NOMO-1 treated with dmso at 0.1 percent for 144 hours (cell line): Measurements from ENCODE around the gene CCDC134.

ENCODE experiments used
- DNase-seq: peaks from one replicate; lab custom pipeline; 2025; ENCODE audit not compliant: unreplicated experiment; lab: John Stamatoyannopoulos, UW

CCDC134 gene

DNA sequence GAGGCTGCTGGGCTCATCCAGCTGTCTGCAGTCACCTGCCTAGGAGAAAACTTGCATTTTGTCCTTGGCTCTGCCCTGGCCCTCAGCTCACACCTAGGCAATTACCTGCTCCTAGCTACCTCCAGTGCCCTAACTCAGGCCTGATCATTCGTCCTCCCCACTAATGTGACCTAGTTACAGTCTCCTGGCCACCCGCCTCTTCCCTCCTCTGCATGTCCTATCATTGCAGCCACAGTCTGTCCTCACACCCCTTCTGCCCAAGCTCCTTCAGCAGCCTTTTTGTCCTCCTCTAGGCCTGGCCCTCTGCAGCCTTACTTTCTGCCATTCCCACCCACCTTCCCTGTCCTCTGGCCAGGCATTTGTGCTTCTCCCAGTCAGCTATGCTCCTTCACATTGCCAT is 17.7 kb upstream of the CCDC134 start:
- no peak for DNase-seq

DNA sequence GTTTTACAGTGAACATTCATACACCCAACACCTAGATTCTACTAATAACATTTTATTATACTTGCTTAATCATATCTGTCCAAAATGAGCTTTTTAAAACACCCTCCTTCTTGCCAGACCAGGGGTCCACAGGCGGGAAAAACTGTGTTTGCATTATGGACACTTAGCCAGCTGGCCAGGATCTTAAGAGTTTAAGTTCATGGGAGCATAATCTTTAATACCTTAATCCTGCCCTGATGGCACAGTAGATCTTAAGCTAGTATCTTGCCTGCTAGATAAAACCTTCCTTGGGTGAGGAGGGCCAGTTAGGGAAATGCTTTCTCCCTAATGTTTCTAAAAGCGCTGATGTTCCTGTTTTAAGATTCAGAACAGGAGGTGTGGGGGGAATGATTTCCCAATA is 13.1 kb upstream of the CCDC134 start:
- DNase-seq = no peak

DNA sequence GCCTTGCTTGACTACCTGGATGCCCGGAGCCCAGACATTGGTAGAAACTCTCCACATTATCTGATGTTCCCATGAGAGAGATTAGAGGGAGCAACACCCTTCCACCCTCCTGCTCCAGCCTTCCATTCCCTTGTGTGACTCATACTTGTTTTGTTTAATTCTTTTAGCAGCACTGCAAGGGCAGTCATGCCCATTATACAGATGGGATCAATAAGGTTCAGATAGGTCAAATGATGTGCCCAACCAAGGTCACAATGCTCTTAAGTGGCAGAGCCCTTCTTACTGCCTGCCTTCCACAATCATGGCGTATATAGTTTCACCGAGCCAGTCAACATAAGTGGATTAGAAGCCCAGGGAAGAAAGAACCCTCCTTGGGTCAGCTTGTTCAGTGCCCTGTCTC is 6.6 kb upstream of the CCDC134 start:
- DNase-seq = no peak

DNA sequence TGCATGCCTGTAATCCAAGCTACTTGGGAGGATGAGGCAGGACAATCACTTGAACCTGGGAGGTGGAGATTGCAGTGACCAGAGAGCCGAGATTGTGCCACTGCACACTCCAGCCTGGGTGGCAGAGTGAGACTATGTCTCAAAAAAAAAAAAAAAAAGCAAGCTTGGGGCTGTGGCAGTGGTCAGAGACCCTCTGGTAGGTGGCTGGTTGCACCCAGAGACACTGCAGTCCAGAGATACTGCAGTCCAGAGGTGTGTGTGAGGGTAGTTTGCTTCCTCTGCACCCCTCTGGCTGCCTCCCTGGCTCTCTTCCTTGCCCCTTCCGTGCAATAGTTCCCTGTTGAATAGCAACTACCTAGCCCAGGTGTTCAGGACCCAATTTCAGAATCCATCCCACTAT is 1.7 kb upstream of the CCDC134 start:
- no peak for DNase-seq

DNA sequence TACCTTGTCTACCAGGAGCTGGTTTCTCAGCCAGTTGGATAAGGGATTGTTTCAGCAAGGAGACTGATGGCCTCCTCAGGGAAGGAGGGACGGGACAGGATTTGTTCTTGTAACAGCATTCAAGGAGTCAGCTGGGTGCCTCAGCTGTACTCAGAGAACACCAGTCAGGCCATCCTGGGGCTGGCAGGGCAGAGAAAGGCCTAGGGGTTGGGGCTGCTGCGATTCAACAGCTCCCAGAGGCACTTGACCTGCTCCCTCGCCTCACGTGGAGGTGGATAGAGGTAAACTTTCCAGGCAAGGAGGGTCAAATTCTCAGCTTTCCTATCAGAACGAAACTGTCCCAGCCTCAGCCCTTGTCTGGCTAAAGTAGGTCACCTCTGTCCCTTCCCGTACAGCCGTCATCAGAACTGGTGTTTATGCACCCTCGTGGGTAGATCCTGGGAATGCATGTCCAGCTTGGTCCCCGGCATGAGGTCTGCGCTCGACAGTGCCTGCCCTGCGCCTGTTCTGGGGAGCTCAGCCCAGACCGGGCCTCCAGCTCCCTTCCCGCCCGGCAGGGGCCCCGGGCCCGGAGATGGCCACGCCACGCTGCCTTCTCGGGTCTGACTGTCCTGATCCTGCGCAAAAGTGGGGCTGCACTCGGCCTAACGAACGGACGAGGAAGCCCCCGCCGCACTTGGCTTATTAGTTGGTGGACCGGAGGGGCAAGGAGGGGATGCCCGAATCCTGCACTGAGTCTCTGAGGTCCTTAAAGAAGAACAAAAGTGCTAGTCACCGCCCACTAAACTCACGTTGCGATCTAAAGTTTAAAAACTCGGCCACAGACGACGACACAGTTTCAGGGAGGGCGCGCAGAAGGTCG is 762 bp upstream of the CCDC134 start:
- no peak for DNase-seq

DNA sequence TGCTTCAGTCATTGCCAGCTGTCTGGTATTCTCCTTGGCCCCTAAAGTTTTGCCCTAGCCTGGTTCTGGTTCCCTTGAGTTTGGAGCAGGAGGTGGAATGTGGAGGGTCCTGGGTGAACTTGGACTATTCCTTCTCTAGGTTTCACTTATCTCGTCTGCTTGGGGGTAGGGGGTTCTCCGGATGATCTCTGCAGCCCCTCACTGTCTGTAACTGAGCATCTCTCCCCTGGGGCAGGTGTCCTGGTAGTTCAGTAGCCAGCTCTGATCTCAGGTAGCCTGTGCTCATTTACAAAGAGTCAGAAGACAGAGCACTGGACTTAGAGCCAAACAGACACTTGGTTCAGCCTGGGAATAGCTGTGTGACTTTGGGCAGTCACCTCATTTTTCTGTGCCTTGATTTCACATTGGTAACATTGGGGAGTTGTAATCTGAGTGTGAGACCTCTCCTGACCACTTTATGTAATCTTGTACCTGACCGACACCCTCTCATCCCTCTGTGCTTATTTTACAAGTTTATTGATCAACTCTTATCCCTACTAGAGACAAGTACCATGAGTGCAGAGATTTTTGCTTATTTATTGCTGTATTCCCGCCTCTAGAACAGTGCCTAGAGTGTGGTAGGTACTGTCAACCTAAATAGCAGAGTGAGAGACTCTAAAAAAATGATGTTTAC is 804 bp downstream of the CCDC134 start:
- no peak for DNase-seq

DNA sequence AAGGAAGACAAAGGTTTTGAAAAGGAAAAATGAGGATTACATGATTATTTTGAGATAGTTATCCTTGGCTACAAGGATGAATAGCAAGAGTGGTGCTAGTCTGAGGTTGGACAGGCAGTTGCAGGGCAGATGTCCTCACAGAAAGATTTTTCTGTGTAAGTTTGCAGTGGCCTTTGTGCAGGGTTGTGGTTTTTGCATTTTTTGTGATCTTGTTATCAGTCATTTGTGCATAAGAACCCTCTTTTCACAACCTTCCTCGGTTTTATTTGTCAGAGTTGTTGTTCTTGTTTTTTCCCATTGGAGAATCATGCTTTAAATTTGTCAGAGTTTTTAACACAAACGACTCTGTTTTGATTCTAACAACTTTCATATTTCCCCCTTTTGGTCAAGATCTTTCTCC is 1.4 kb downstream of the CCDC134 start:
- DNase-seq = no peak

DNA sequence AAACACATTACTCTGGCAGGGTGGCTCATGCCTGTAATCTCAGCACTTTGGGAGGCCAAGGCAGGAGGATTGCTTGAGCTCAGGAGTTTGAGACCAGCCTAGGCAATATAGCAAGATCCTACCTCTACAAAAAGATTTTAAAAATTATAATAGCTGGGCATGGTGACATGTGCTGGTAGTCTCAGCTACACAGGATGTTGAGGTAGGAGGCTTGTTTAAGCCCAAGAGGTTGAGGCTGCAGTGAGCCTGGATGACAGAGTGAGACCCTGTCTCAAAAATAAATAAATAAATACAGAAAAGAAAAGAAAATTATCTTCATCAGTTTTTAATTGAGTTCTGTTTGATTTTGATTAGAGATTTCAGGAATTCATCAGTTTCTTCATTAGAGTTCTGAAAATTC is 5.2 kb downstream of the CCDC134 start:
- DNase-seq = no peak

DNA sequence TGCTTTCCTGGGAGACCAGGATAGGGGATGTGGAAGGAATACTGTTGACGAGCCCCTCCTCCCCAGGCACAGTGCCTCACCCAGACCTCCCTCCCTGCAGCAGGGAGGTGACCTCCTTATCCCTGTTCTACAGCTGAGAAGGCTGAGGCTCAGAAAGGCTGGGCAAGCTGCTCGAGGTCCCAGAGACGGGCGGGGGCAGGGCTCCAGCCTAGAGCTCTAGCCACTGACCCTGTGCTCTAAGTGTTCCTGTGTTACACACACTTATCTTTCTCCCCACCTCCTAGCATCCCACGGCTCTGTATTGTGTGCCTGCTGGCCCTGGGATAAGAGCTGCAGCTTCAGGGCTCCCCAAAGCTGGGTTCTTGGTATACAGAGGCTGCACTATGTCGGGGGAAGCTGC is 7.9 kb downstream of the CCDC134 start:
- no peak for DNase-seq

DNA sequence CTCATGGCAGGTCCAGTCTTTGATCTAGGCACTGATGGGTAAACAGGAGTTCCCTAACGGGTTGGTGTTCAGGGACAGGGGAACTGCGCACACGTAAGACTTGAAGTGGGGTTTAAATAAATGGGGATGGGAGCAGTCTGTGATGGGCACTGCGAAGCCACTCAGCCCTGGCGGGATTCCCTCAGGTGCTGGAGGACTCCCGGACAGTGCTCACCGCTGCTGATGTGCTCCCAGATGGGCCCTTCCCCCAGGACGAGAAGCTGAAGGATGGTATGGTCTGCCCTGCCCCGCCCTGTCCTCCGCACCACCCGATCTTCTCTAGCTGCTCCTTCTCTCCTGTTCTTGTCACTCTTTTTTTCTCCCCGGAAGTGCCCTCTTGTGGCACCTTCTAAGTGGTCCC is 9.5 kb downstream of the CCDC134 start:
- DNase-seq = no peak

DNA sequence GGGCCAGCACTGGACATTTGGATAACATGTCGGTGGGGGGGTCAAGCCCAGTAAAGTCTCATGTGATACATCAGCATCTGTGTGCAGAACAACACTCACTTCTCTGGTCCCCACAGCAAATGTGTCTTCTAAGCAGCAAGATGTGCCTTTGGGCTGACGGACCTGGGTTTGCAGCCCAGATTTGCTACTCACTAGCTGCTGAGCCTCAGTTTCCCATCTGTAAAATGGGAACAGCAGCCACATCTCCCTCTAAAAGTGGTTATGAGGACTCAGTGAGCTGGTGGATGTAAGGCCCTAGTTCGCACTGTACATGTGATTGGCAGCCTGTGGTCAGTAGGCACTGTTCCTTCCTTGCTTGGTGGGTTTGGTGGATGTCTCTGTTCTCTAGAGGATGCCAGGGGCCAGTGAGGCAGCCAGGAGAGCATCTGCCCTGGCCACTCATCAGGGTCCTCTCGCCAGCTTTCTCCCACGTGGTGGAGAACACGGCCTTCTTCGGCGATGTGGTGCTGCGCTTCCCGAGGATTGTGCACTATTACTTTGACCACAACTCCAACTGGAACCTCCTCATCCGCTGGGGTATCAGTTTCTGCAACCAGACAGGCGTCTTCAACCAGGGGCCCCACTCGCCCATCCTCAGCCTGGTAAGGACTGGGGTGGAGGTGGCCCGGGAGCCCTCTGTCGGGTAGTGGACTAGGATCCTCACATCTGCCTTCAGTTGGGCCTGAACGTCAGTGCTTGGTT is 12.5 kb downstream of the CCDC134 start:
- DNase-seq = no peak

DNA sequence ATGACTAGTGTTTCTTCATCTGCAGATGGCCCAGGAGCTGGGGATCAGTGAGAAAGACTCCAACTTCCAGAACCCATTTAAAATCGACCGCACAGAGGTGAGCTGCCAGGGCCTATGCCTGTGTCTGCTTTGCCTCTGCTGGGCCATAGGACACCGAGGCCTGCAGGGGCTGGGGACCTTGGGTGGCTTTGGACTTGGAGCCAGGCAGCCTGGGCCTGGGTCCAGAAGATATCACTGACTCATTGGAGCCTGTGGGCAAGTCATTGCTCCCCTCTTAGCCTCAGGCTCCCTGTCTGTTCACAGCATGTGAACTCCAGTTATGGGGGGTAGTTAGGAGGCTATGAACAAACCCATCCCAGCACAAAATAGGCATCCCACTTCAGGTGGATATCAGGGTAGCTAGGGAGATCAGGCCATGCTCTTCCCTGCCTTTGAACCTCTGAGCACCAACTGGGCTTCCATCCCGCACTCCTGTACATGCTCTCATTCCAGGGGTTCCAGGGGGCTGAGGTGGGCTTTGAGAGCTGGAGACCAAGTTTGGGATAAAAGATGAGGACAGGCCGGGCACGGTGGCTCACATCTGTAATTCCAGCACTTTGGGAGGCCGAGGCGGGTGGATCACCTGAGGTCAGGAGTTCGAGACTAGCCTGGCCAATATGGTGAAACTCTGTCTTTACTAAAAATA is 13.4 kb downstream of the CCDC134 start:
- DNase-seq = no peak

DNA sequence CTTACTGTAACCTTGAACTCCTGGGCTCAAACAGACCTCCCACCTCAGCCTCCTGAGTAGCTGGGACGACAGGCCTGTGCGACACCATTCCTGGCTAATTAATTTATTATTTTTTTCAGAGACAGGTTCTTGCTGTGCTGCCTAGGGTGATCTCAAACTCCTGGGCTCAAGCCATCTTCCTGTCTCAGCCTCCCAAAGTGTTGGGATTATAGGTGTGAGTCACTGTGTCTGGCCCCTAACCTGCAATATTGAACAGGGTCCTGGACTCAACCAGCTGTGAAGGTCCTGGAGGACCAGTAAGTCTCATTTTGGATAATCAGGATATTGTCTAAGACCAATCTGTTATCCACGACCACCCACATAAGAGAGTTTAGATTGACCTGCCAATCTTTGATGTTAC is 15.2 kb downstream of the CCDC134 start:
- DNase-seq = no peak

DNA sequence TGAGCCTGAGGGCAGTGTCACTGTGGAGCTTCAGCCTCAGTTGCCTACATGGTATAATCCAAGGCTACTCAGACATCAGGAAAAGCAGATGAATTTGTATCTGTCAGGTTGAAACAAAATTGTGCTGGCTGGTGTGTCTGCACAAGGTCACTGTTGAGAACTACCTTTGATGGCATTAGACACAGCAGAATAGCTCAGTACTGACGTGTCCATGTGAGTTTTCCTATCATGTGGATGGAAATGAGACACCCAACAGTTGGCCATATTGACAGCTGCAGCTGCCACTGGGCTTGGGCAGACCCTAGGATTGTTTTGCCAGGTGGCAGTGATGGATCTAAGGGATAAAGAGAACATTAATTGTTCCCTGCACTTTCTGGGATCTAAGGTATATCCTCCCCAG is 15.8 kb downstream of the CCDC134 start:
- no peak for DNase-seq

DNA sequence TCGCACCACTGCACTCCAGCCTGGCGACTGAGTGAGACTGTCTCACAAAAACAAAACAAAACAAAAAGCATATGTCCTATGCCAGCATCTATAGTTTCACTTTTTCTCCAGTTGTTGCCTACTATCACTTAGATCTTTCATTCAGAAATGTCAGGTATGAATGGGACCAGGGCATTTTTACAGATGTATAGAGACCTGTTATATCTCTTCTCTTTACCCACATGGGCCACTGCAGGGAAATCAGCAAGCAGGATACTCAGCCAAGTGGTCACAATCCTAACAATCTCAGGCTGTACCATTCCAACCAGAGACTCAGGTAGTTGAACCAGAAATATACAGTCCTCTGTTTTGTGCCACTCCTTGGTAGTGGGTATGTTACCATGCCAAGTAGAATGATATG is 16.4 kb downstream of the CCDC134 start:
- no peak for DNase-seq

DNA sequence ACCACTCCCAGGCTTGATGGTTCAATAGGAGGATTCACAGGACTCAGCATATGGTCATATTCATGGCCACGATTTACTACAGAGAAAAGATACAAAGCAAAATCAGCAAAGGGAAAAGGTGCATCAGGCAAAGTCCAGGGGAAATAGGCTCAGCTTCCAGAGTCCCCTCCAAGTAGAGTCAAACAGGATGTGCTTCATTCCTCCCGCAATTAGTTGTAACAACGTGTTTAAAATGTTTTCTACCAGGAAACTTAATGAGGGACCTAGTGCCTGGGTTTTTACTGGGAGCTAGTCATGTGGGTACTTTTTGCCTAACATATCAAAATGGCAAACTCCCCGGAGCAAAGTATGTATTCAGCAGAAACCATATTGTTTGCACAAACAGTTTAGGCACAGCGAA is 17.5 kb downstream of the CCDC134 start:
- DNase-seq = no peak

DNA sequence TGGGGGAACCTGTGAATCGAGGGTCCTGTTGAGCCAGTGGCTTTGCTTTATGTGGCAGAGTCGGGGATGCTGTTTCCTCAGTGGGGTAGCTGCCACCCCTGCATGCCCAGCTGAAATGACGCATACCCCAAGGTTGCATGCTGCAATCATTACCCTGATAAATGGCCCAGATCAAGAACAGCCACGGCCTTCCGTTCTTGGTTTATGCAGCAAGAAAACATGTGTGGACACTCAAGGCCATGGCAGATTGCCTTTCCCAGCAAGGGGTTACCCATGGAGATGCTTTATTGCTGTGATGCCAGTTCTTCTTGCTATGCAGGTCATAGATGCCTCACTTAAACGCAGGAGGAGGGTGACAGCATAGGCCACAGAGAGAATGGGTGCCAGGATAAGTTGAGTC is 18.1 kb downstream of the CCDC134 start:
- DNase-seq = no peak

DNA sequence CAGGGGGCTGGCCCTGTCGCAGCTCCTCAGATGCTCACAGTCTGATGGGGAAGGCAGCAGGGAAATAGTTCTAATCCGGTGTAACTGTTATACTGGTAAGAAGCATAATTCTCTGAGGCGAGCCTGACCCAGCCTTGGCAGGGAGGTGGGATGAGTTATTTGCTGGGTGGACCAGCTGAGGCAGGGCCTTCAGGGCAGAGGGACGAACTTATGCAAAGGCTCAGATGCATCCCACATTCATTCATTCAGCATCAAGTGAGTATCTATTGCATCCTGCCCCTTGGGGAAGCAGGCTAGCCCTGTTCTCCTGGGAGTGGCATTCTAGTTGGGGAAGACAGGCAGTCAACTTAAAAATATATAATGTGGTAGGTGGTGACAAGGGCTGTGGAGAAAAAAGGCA is 18.8 kb downstream of the CCDC134 start:
- no peak for DNase-seq

DNA sequence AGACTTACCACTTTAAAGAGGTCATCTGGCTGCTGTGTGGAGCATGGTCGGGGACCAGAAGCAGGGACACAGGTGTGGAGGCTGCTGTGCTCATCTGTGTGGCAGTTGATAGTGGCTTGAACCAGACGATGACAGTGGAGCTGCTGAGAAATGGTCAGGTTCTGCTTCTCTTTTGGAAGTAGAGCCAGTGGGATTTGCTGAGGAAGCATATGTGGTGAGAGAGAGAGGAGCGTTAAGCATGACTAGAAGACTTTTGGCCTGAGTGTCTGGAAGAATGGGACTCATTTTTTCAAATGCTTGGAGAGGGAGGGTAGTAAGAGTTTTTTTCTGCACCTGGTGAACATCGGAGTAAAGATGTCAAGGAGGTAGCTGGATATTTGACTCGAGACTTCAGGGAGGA is 20.0 kb downstream of the CCDC134 start:
- no peak for DNase-seq

DNA sequence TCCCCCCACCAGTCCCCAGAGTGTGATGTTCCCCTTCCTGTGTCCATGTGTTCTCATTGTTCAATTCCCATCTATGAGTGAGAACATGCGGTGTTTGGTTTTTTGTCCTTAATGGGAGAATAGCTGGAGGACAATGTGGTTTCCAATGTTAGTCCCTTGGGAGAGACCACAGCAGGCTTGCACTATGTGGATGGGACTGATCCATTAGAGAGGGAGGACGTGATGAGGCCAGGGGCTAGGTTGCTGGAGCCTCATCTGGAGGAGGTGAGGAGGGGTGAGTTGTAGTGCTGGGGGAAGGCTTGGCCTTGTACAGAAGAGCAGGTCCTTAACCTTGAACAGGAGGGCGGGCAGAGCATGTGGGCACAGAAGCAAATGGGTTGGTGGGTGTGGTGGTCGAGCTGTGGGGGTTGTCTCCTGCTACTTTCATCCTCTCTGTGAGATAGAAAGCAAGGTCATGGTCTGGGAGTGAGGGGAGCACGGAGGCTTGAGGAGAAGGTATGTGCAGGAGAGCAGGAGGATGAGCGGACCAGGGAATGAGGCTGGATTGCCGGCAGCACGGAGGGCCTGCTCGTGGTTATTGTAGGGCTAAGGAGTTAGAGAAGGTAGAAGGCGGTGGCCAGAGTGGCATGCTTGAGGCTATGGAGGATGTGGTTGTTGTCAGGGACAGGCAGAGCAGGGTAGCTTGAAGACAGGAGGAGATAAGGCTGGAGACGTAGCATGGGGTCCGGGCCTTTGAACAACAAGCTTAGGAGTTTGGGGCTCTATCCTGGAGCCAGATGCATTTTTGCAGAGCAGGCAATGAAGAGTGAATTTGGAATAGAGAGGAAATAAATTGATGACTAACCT is 21.2 kb downstream of the CCDC134 start:
- no peak for DNase-seq
